ENCODE data around the gene NME7. TPM values are rescaled to one million over a fixed set of nuclear protein-coding genes. Genes with fewer than 3 reads are reported as not detected.

The NME7 gene
- total RNA-seq, 2 donors from 2014 or later = 4.1 to 4.8 TPM

GRCh38 chr1:169138866-169139670, 228.5 kb downstream of the NME7 start:
- DNase-seq = no peak
- intact Hi-C loops (cut with DNase I) = loop anchor here (5.0 to 10.0 kb wide), 2 partner anchors 223 to 524 kb away; no protein-coding TSS in a partner anchor
- Histone ChIP-seq H3K27ac (no peak overlapping the region), H3K36me3 (no peaks in the 10 kb centered on the region), H3K9me3 (no peaks in the 10 kb centered on the region), H3K9ac (ENCODE audit: low read depth in 2 of 2, low read length in 2 of 2) (no peak overlapping the region), H3K27me3 (no peaks in the 10 kb centered on the region), H3K4me3 (no peak overlapping the region), H3K4me1 (no peaks in the 10 kb centered on the region)
- TF ChIP-seq CTCF (IDR thresholded peaks at IDR 0.05) = no peak

GRCh38 chr1:169137357-169137756, 230.2 kb downstream of the NME7 start:
- intact Hi-C loops (cut with DNase I) = loop anchor here (5.0 to 10.0 kb wide), 2 partner anchors 225 to 523 kb away; no protein-coding TSS in a partner anchor

GRCh38 chr1:169133801-169134502, 233.6 kb downstream of the NME7 start:
- no peak for DNase-seq
- Histone ChIP-seq H3K4me3 (no peak overlapping the region), H3K27ac (no peak overlapping the region), H3K4me1 (no peaks in the 10 kb centered on the region), H3K9ac (ENCODE audit: low read depth in 2 of 2, low read length in 2 of 2) (no peak overlapping the region), H3K9me3 (no peaks in the 10 kb centered on the region), H3K36me3 (no peaks in the 10 kb centered on the region), H3K27me3 (no peaks in the 10 kb centered on the region)
- peak; percentile 30 for TF ChIP-seq CTCF (IDR thresholded peaks at IDR 0.05)
- intact Hi-C loops (cut with DNase I) = loop anchor here (10.0 kb wide), 1 partner anchor 519 kb away; no protein-coding TSS in a partner anchor

More at GRCh38 chr1:169137357-169137756, 230.2 kb downstream of the NME7 start:
- Histone ChIP-seq H3K27ac (no peak overlapping the region), H3K4me1 (no peaks in the 10 kb centered on the region), H3K27me3 (no peaks in the 10 kb centered on the region), H3K9me3 (no peaks in the 10 kb centered on the region), H3K9ac (ENCODE audit: low read depth in 2 of 2, low read length in 2 of 2) (no peak overlapping the region), H3K4me3 (no peak overlapping the region), H3K36me3 (no peaks in the 10 kb centered on the region)
- no peak for TF ChIP-seq CTCF (IDR thresholded peaks at IDR 0.05)
- no peak for DNase-seq

GRCh38 chr1:169133228-169133576, 234.4 kb downstream of the NME7 start:
- DNase-seq = no peak
- H3K4me3 ChIP-seq = no peak overlapping the region
- H3K27me3 ChIP-seq = no peaks in the 10 kb centered on the region
- no peak overlapping the region for H3K9ac ChIP-seq (ENCODE audit: low read depth in 2 of 2, low read length in 2 of 2)
- intact Hi-C loops (cut with DNase I) = loop anchor here (10.0 kb wide), 1 partner anchor 518 kb away; no protein-coding TSS in a partner anchor
- TF ChIP-seq CTCF (IDR thresholded peaks at IDR 0.05) = no peak
- H3K9me3 ChIP-seq = no peaks in the 10 kb centered on the region
- no peaks in the 10 kb centered on the region for H3K4me1 ChIP-seq
- H3K27ac ChIP-seq = no peak overlapping the region
- H3K36me3 ChIP-seq = no peaks in the 10 kb centered on the region

GRCh38 chr1:169132512-169133227, 234.9 kb downstream of the NME7 start:
- Histone ChIP-seq H3K4me3 (no peak overlapping the region), H3K27ac (no peak overlapping the region)

More at GRCh38 chr1:169132512-169133227, 234.9 kb downstream of the NME7 start:
- no peak for DNase-seq
- intact Hi-C loops (cut with DNase I) = loop anchor here (10.0 kb wide), 1 partner anchor 518 kb away; no protein-coding TSS in a partner anchor
- Histone ChIP-seq H3K9ac (ENCODE audit: low read depth in 2 of 2, low read length in 2 of 2) (no peak overlapping the region), H3K4me1 (no peaks in the 10 kb centered on the region), H3K9me3 (no peaks in the 10 kb centered on the region), H3K36me3 (no peaks in the 10 kb centered on the region), H3K27me3 (no peaks in the 10 kb centered on the region)
- no peak for TF ChIP-seq CTCF (IDR thresholded peaks at IDR 0.05)
